ENCODE data around the gene IPO13. TPM values are rescaled to one million over a fixed set of nuclear protein-coding genes. Genes with fewer than 3 reads are reported as not detected.

Gene IPO13
- total and polyA plus RNA-seq, 9 donors: 8.6 to 30.3 (median 20.8) TPM

DNA sequence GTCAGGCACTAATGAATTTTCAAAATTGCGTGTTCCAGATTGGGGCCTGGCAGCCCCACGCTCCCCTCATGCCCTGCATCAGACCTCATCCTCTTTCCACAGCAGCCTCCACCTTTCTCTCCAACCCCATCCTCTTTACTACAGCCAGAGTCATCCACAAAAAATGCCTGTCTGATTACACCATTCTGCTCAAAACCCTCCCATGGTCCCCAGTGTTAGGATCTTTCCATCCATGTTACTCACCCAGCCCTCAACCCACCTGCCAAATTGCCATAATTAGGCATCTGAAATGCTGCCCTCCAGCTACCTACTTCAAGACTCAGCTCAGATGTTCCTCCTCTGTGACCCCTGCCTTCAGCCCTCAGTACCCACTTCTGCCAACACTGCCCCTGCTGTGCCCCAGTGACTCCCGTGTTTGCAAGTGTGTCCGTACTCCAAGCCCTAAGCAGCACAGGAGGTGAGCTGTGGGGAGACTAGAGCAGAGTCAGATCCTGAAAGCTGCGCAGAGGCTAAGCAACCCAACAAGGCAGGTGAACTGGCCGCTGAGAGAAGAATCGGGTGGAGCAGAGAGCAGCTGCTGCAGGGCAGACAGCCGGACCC lies 13.9 kb upstream of the IPO13 start:
- no peaks in the 10 kb centered on the region for H3K9me3 ChIP-seq
- no peak for TF ChIP-seq EP300 (IDR thresholded peaks at IDR 0.05)
- TF ChIP-seq, protein P1, sequence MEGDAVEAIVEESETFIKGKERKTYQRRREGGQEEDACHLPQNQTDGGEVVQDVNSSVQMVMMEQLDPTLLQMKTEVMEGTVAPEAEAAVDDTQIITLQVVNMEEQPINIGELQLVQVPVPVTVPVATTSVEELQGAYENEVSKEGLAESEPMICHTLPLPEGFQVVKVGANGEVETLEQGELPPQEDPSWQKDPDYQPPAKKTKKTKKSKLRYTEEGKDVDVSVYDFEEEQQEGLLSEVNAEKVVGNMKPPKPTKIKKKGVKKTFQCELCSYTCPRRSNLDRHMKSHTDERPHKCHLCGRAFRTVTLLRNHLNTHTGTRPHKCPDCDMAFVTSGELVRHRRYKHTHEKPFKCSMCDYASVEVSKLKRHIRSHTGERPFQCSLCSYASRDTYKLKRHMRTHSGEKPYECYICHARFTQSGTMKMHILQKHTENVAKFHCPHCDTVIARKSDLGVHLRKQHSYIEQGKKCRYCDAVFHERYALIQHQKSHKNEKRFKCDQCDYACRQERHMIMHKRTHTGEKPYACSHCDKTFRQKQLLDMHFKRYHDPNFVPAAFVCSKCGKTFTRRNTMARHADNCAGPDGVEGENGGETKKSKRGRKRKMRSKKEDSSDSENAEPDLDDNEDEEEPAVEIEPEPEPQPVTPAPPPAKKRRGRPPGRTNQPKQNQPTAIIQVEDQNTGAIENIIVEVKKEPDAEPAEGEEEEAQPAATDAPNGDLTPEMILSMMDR (IDR thresholded peaks at IDR 0.05): no peak
- no peak for TF ChIP-seq POLR2A (IDR thresholded peaks at IDR 0.05)
- peaks cover 4% of the 10 kb centered on the region for H3K4me1 ChIP-seq (ENCODE audit: insufficient read depth)
- intact Hi-C loops (cut with DNase I): loop anchor here (1.0 to 10.0 kb wide), 5 partner anchors 166 to 708 kb away; partner anchors contain the start of gene PTPRF (in 1 of the 4)
- no peaks in the 10 kb centered on the region for H3K36me3 ChIP-seq
- DNase-seq: no peak
- no peaks in the 10 kb centered on the region for H3K27me3 ChIP-seq
- H3K4me3 ChIP-seq: no peak overlapping the region
- 21 to 27% (median 24%) methylated on average over 8 of the region's 8 CpGs for WGBS, 3 donors
- no peak overlapping the region for H3K27ac ChIP-seq

- Histone ChIP-seq H3K27ac (no peak within 1 kb of the TSS), H3K27me3 (no peaks in the 10 kb centered on the region), H3K36me3 (no peaks in the 10 kb centered on the region), H3K4me3 (peak within 1 kb of the TSS; percentile 21), H3K9me3 (no peaks in the 10 kb centered on the region), H3K4me1 (ENCODE audit: insufficient read depth) (peaks cover 4% of the 10 kb centered on the region)
- peak in 2 of 5 donors; percentile 22 to 37 for DNase-seq
- 1 to 2% (median 2%) methylated on average over 41 to 42 of the region's 42 CpGs for WGBS, 3 donors
- intact Hi-C loops (cut with DNase I): loop anchor here (1.0 to 10.0 kb wide), 6 partner anchors 166 to 709 kb away; partner anchors contain the start of gene PTPRF (in 1 of the 4)
- TF ChIP-seq, protein P1 (IDR thresholded peaks at IDR 0.05): no peak
- TF ChIP-seq EP300 (IDR thresholded peaks at IDR 0.05) (no peak), POLR2A (IDR thresholded peaks at IDR 0.05) (no peak)
These were observed 13.2 kb upstream of the IPO13 start, which contains the start of gene ARTN for GRCh38 chr1:43933386-43934100. Gene ARTN, plus strand, starts transcription at chr1:43933801. Its CDS starts 1,856 bp downstream, at chr1:43935657.

DNA sequence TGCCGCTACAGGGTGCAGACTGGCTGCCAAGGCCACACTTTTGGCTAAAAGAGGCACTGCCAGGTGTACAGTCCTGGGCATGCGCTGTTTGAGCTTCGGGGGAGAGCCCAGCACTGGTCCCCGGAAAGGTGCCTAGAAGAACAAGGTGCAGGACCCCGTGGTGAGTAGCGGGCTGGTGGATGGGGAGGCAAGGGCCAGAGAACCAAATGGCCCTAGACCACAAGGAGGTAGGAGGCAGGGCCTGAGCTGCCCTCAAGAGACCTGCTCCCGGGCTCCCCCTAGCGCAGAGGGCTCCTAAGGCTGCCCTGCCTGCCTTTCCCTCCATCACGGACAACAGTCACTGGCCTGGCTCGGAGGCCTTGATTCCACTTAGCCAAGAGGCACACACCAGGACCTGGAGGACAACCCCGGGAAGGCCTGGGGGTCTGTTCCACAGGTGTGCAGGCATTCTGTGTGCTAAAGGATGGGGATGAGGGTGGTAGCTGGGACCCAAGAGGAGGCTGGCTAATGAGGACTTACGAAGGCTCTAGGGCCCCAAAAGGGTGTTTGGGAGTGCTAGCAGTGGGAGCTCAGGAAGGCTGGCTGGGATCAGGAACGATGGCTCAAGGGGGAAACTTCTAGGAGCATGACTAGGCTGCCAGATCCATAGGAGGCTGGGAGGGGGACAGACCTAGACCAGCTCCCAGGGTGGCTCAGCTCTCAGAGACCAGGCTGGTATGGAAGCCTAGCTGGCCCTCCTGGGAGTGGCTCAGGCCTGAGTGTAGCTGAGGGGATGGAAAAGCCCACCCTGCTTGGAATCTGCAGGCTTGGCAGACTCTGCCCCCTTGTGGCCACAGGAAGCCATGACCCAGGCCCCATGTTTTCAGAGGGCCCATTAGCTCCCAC lies 12.4 kb upstream of the IPO13 start:
- TF ChIP-seq, protein P1 (IDR thresholded peaks at IDR 0.05): peak; percentile 74 to 81 (median 79)
- no peak for TF ChIP-seq POLR2A (IDR thresholded peaks at IDR 0.05)
- TF ChIP-seq EP300 (IDR thresholded peaks at IDR 0.05): no peak
- Histone ChIP-seq H3K27ac (no peak overlapping the region), H3K27me3 (no peaks in the 10 kb centered on the region), H3K4me3 (no peak overlapping the region), H3K4me1 (ENCODE audit: insufficient read depth) (peaks cover 4% of the 10 kb centered on the region), H3K36me3 (no peaks in the 10 kb centered on the region), H3K9me3 (no peaks in the 10 kb centered on the region)
- intact Hi-C loops (cut with DNase I): loop anchor here (2.0 to 10.0 kb wide), 5 partner anchors 167 to 710 kb away; partner anchors contain the start of gene PTPRF (in 1 of the 4)
- DNase-seq: peak; percentile 34 to 74 (median 64)
- WGBS, 3 donors: 24 to 30% (median 28%) methylated on average over 13 of the region's 13 CpGs

DNA sequence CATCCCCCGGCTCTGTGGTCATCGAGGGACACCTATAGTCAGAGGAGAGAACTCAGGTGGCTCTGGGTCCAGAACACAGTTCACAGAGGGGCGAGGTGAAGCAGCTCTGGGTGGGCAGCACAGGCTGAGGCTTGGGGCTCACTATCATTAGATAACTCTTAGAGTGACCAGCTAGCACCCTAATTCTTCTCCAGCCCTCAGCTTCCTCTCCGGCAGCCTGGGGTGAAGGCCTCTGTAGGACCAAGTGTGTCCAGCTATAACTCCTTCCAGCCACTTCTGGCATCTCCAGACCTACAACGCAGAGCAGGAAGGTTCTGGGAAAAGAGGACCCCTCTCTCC lies 11.8 kb upstream of the IPO13 start:
- intact Hi-C loops (cut with DNase I): loop anchor here (2.0 to 10.0 kb wide), 5 partner anchors 168 to 710 kb away; partner anchors contain the start of gene PTPRF (in 1 of the 4)
- Histone ChIP-seq H3K9me3 (no peaks in the 10 kb centered on the region), H3K4me3 (no peak overlapping the region), H3K36me3 (no peaks in the 10 kb centered on the region), H3K27ac (no peak overlapping the region), H3K27me3 (no peaks in the 10 kb centered on the region), H3K4me1 (ENCODE audit: insufficient read depth) (peaks cover 4% of the 10 kb centered on the region)
- TF ChIP-seq EP300 (IDR thresholded peaks at IDR 0.05): no peak
- TF ChIP-seq, protein P1 (IDR thresholded peaks at IDR 0.05): no peak
- no peak for TF ChIP-seq POLR2A (IDR thresholded peaks at IDR 0.05)
- 37 to 51% (median 38%) methylated on average over 5 of the region's 5 CpGs for WGBS, 3 donors
- no peak for DNase-seq
